HG03045 (cell line): ENCODE results near the gene MRAP2.
"Not testable (repeated sequence)": the region's sequence is repeated elsewhere in the genome, so short reads cannot be mapped to it uniquely, and the experiment has no call there.

Experiments
- ATAC-seq: cut with Tn5 transposase; IDR thresholded peaks from one replicate; pipeline ENCODE4 v1.9.1; 2021; ENCODE audit warnings: mild to moderate bottlenecking, moderate library complexity; ENCODE audit not compliant: unreplicated experiment

The MRAP2 gene

GRCh38 chr6:84068873-84069272 is 35.3 kb downstream of the MRAP2 start:
- not testable (repeated sequence) for ATAC-seq

- no peak for ATAC-seq
Observed at GRCh38 chr6:84072442-84072997, 38.9 kb downstream of the MRAP2 start.

DNA sequence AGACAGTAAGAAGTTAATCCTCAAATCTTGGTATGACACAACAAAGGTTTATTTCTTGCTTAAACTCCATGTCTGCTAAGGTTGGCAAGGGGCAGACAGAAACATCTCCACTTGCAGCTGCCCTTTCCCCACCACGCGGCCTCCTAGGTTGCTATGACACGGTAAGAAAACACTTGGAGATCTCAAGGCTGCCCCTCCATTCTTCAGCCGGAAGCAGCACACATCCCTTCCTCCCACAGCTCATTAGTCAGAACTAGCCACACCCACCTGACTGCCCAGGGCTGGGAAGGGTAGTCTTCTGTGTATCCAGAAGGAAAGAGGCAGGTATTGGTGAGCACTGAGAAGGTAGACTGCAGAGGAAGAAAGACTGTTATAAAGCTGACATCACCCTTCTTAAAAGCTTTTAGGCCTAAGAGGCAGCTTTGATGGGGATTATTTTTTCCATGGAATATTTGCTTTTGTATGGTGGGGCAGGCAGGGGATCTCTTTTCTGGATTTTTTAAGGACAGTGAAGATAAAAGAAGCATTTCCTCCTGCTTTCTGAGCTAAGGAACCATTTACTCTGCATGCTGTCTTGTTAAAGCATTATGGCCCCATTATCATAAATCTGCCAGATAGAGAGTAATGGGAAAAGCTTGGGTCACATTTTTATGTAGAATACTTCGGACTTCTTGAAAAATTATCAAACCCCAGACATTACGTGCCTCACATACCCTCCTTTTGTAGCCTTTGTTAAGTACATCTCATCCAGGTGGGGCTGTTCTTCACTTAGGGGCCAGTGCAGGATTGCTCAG is 41.6 kb downstream of the MRAP2 start:
- ATAC-seq: no peak

DNA sequence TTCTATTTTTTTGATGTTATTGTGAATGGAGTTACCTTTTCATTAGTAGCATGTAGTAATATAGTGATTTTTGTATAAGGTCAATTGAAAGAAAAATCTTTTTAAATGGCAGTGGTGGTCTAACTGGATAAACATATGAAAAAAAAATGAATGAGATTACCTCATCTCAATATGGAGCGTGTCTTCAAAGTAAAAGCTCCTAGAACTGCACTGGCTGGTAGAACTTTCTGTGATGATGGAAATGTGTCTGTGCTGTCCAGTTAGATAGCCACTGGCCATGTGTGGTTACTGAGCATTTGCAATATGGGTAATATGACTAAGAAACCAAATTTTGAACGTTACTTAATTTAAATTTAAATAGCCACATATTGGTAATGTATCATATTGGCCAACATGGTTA is 44.1 kb downstream of the MRAP2 start:
- no peak for ATAC-seq

DNA sequence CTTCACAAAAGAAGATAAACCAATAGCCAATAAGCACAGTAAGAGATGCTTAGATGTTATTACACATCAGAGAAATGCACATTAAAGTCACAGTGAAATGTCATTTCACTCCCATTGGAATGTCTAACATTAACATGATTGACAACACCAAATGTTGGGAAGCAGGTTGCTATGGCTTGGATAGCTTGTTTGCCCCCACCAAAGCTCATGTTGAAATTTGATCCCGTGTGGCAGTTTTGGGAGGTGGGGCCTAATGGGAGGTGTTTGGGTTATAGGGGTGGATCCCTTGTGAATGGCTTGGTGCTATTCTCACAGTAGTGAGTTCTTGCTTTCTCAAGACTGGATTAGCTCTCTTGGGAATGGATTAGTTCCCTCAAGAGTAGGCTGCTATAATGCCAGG is 44.8 kb downstream of the MRAP2 start:
- ATAC-seq: no peak

DNA sequence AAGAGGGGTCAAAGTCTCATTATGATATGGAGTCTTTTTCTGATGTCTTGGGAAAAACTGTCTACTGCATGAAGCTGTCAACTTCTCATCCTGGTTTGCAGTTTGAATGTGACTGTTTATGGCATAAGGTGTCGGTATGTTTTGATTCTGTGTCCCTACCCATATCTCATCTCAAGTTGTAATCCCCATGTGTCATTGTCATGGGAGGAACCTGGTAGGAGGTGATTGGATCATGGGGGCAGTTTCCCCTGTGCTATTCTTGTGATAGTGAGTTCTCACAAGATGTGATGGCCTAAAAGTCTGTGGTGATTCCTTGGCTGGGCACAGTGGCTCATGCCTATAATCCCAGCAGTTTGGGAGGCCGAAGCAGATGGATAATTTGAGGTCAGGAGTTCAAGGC is 47.6 kb downstream of the MRAP2 start:
- ATAC-seq: no peak

DNA sequence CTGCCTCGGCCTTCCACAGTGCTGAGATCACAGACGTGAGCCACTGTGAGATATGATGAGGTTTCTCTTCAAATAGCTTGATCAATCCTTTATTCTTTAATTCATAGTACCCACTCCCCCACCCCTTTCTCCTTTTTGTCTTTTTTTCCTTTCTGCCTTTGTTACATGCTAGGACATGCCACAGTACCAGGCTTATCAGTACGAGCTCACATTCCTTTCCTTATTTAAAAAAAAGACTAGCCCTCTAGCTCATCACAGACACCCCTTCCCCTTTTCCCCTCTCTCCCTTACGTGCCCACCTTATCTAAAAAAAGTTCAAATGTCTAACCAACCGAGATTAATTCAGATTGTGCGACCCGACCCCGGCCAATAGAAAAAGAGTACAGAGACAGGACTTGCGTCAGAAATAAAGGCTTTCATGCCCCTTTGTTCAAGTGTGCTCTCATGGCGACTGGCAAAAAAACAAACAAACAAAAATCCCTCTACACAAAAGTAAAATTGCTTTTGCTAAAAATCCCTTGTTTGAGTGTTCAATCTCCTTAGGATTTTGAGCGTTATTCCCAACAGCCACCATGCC is 49.2 kb downstream of the MRAP2 start:
- ATAC-seq: no peak

GRCh38 chr6:84084705-84085104 is 51.1 kb downstream of the MRAP2 start:
- ATAC-seq: not testable (repeated sequence)

DNA sequence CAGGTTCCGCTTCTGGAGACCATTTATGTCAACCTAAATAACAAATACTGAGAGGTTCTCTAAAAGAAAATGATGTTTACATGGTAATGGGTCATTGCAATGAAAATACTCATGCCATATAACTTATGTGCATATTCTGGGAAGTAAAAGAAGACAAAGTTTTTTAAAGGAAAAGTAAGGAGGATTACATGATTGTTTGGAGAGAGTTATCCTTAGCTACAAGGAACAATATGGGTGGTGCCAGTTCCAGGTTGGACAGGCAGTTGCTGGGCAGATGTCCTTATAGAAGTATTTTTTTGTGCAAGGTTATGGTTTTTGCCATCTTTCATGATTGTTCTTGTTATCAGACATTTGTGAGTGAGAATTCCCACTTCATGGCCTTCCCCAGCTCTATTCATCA is 52.5 kb downstream of the MRAP2 start:
- no peak for ATAC-seq

GRCh38 chr6:84086545-84087429 is 53.2 kb downstream of the MRAP2 start:
- ATAC-seq: no peak

DNA sequence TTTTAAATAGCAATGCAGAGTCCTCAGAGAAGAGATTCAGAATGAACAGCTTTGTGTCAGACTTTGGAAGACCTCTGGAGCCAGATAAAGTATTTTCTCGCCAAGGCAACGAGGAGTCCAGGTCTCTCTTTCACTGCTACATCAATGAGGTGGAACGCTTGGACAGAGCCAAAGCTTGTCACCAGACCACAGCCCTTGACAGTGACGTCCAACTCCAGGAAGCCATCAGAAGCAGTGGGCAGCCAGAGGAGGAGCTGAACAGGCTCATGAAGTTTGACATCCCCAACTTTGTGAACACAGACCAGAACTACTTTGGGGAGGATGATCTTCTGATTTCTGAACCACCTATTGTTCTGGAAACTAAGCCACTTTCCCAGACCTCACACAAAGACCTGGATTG is 55.5 kb downstream of the MRAP2 start:
- no peak for ATAC-seq

DNA sequence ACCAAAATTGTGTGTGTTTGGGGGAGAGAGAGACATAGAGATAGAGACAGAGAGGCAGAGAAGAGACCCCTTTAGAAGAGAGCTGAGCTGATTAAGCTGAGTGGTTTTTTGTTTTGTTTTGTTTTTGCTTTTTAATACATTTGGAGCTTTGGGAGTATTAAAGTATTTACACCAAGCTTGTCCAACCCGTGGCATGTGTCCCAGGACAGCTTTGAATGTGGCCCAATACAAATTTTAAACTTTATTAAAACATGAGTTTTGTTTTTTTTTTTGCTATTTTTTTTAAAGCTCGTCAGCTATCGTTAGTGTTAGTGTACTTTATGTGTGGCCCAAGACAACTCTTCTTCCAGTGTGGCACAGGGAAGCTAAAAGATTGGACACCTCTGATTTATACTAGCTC is 56.0 kb downstream of the MRAP2 start:
- ATAC-seq: no peak

DNA sequence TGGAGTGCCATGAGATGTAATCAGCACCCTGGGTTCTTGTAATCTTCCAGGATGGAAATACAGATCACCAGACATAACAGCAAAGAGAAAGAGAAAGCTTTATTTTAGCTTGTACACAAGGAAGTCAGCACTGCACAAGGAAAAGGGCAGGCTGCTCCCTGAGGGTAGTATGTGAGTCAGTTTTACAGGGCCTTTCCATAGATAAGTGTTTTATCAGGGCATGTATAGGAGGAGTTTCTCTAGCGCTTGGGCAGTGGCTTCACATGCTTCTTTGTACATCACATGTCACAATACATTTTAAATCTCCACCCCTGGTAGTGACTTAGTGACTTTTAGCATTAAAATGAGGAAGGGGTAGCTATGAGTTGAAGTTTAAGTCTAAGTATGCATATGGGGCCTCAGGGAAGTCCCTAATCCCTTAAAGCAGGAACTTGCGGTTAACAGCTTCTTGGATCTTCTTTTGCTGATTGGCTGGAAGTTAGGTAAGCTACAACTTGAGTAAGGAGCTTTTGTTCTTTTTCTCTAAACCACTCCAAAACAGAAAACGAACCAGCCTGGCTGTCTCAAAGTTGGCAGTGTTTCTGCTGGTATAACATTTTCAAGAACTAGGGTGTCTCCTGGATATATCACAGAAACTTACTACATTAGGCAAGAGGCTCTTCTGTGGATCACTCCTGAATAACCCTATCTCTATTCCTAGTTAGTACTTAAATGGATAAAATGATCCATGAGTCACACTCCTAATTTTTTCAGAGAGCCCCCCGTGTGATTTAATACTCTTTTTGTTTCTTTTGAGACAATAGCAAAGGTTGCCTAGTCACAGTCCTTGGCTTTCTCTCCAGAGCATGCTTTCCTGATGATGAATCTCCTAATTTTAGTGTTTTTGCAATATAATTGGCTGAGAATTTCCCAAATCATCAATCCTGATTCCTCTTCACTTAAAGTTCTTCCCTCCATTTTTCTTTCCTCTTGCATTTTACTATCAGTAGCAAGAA is 60.2 kb downstream of the MRAP2 start:
- no peak for ATAC-seq

GRCh38 chr6:84095156-84095555 is 61.6 kb downstream of the MRAP2 start:
- no peak for ATAC-seq

GRCh38 chr6:84103029-84103428 is 69.5 kb downstream of the MRAP2 start:
- ATAC-seq: no peak

DNA sequence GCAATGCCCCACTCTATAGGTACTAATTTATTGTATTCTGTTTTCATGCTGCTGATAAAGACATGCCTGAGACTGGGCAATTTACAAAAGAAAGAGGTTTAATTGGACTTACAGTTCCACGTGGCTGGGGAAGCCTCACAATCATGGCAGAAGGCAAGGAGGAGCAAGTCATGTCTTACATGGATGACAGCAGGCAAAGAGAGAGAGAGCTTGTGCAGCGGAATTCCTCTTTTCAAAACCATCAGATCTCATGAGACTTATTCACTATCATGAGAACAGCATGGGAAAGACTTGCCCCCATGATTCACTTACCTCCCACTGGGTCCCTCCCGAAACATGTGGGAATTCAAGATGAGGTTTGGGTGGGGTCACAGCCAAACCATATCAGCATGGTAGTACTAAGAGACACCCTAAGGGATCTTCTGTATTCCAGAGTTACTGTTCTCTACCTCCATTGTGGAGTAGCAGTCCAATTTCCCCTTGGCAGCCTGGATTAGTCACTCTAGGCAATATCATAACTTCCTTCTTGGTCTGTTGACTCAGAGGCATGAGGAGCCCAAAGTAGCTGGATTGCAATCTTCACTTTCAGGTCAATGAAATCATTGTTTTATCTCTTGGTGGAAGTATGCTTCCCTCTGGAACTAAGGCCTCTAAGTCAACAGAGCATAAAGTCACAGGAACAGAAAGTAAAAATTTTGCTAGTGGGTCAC is 71.8 kb downstream of the MRAP2 start:
- ATAC-seq: not testable (repeated sequence)

DNA sequence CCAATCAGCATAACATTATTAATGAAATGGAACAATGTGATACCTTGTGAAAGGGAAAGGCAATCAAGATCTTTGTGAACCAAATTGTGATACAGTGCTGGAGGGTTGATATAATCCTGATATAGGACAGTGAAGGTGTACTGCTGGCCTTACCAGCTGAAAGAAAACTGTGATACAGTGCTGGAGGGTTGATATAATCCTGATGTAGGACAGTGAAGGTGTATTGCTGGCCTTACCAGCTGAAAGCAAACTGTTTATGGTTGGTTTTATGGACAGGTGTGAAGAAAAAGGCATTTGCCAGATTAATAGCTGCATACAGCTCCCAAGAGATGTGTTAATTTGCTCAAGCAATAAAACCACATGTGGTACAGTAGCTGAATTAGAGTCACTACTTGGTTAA is 73.9 kb downstream of the MRAP2 start:
- no peak for ATAC-seq

DNA sequence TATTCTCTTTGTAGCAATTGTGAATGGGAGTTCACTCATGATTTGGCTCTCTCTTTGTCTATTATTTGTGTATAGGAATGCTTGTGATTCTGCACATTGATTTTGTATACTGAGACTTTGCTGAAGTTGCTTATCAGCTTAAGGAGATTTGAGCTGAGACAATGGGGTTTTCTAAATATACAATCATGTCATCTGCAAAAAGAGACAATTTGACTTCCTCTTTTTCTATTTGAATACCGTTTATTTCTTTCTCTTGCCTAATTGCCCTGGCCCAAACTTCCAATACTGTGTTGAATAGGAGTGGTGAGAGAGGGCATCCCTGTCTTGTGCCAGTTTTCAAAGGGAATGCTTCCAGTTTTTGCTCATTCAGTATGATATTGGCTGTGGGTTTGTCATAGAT is 77.8 kb downstream of the MRAP2 start:
- not testable (repeated sequence) for ATAC-seq

- not testable (repeated sequence) for ATAC-seq
Observed at GRCh38 chr6:84114933-84115594, 81.5 kb downstream of the MRAP2 start.
